ENCODE data around the gene KLC1.
"Not testable (repeated sequence)": the region's sequence is repeated elsewhere in the genome, so short reads cannot be mapped to it uniquely, and the experiment has no call there.

The KLC1 gene

DNA sequence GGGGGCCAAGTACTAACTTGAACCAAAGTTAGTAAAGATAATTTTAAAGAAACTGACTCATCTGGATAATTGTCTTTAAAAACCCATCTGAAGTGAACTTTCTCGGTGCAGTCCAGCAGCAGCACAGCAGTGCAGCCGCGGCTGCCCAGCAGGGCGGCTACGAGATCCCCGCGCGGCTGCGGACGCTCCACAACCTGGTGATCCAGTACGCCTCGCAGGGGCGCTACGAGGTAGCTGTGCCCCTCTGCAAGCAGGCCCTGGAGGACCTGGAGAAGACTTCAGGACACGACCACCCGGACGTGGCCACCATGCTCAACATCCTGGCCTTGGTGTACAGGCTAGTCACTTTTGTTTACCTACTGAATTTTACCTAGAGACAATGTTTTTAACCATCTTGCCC, 33.6 kb downstream of the KLC1 start:
- DNase-seq = no peak

DNA sequence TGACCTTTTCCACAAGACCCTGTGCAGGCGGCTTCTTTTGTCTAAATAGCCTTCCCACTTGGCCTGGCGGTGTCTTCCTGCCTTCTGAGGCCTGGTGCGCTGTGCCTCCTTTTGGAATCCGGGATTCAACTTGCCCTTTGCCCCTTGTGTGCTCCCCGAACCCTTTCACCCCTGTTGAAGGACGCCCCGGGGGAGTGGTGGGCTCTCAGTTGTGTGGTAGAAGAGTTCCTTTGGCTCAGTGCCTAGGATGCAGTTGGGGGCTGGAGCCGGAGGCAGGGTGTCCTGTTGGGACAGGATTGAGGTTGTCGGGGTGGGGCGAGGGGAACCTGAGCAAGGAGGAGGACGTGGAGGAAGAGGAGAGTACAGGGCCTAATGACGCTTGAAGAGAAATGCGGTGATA, 34.5 kb downstream of the KLC1 start:
- DNase-seq = no peak

DNA sequence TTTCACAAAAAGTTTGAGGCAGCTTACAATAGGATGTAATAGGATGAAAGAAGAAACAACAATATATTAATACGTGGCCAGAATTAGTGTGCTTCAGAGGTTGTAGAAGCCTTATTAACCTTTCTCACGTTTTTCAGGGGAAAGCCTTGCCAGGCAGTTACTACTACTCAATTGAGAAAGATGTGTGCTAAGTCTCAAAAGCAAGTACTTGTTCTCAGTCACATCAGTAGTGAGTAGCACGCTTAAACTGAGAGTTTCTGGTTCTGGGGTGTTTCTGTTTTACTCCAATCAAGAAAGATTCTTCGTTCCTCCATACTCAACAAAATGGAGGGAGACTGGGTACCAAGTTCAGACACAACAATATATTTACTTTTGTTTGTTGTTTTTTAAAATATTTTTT, 38.7 kb downstream of the KLC1 start:
- DNase-seq = no peak

DNA sequence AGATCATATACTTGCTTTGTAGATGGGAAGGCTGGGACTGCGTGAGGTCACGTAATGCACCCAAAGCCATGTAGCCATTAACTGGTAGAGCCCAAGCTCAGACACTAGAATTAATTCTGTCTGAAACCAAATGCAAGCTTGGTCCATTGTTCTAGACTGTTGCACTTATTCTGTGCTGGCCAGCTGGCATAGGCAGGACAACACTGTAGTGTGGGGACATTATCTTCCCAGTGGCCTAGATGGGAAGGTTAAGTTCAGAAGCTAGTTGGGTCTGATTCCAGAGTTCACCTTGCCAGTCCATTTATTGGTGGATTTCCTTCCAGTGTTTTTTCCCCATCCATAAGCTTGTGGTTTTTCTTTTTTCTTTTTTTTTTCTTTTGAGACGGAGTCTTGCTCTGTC, 39.1 kb downstream of the KLC1 start:
- no peak for DNase-seq

DNA sequence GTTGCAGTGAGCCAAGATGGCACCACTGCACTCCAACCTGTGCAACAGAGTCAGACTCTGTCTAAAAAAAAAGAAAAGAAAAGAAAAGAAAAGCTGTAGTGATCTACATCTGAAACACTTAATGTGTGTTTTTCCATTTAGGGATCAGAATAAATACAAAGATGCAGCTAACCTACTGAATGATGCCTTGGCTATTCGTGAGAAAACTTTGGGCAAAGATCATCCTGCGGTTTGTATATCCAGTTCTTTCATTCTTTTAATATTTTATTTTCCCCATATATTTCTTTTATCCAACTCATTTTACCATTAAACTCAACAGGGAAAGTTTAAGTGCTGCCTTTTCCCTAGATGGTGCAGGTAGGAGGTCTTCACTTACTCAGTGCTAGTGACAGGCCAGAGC, 40.4 kb downstream of the KLC1 start:
- no peak for DNase-seq

DNA sequence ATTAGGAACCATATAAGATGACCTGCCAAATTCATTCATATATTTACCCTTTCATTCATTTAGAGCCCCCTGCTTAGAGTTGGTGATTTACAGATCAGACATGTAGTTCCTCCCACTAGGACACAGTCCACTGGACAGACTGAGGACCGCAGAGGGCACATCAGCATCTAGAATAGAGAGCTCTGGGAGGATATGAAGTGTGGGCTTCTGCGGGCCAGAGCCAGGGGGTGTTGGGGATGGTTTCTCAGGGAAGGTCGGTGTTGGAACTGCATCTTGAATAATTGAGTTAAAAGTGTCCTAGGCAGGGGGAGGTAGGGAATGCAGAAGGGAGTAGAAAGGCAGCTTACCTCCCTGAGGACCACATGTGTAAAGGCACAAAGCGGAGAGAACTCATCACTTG, 42.9 kb downstream of the KLC1 start:
- no peak for DNase-seq

DNA sequence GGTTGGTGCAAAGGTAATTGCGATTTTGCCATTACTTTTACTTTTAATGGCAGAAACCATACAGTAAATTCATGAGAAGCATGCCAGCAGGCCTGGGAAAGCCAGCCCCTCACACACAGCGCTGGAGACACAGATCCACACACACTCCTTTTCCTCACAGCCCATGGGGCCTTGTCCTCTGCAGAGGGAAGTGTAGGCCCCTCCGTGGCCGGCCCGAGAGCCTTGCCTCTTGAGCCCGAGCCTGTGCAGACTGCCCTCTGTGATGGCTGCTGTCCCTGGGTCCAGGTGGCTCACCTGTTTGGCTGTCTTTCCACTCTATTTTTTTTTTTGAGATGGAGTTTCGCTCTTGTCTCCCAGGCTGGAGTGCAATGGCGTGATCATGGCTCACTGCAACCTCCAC, 46.9 kb downstream of the KLC1 start:
- DNase-seq = no peak

DNA sequence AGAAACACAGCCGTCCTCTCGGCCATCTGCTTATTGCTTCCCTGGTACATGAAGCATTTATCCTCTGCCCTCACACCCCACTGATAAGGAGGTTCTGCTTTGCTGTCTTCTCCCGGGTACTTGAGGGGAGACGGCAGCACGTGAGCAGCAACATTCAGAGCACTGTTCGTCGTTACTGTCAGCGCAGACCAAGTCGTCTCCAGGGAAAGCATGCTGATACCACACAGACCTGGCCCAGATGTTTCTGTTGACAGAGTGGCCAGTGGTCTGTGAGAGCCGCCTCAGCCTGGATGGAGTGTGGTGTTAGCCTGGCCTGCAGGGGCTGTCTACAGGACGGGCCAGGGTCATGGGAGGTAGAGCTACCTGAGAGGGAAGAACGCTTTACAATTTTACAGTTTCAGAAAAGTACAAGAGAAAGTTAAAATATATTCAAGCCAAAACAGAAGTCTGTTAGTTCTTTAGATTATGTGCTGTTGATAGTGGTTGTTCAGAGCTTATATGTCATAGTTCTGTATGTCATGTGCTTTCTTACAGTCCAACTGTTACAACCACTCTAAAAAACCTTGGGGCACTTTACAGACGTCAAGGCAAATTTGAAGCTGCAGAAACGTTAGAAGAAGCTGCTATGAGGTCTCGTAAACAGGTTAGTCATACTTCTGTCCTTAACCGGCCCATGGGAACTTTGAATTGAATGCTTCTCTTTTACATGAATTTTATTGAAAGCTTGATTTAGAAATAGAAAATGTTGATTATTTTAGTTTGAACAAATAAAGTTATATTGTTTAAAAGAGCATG, 48.1 kb downstream of the KLC1 start:
- DNase-seq = no peak

DNA sequence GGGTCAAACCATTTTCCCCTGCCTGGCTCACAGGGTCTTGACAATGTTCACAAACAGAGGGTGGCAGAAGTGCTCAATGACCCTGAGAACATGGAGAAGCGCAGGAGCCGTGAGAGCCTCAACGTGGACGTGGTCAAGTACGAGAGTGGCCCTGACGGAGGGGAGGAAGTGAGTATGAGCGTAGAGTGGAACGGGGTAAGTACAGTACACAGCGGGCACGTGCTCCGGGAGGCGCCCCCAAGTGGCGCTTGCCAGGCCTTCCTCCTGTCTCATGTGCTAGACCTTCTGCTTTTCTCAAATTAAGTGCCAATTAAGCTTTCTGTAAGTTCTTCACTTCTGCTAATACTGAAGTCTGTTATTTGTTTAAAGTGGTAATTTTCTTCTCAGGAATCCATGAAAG, 50.3 kb downstream of the KLC1 start:
- DNase-seq = peak; percentile 81

DNA sequence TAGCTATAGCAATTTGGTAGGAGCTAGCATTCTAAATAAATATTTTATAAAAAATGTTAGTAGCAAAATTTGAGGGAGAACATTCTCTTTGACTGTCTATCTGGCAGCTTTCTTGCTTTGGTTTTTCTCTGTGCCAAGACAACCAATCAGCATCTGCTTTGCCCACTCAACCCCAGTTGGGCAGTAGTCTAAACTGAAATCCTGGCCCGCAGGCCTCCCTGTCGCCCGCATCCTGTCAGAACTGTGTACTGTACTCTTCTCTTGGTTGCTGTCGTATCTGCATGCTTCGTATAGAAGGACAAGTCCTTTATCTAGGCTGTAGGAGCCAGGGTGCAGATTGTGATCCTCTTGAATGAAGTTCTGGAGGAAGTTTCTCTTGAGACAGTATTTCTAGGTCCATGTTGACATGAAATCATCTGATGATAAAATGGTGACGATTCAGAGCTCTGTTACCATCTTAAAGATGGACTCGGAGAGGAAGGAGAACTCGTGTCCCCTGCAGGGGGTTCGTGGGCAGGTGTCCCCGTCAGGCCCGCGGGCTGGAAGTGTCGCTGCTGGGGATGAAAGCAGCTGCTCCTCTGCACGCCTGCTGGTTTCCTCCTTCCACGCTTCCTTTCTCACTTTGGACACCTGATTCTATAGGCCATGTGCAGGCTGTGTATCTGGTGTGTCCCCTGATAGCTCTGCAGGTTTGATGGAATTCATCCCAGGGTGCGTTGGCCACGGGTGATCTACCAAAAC, 51.6 kb downstream of the KLC1 start:
- no peak for DNase-seq

DNA sequence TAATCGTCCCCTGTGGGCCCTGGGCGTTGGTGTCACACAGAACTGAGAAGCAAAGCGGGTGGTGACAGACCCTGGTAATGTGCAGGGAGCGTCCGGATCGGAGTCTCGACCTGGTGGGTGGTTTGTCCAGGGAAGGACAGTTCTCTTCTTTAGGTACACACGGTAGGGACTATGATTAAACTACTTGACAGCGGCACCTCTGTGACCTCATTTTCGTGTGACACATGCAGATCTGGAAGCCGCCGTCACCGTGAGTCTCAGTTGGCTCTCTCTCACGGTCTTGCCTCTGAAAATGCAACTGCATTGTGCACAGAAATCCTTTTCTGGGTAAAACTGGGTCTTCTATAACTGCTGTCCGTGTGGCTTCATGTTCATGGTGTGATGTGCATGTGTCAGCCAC, 54.1 kb downstream of the KLC1 start:
- DNase-seq = no peak

DNA sequence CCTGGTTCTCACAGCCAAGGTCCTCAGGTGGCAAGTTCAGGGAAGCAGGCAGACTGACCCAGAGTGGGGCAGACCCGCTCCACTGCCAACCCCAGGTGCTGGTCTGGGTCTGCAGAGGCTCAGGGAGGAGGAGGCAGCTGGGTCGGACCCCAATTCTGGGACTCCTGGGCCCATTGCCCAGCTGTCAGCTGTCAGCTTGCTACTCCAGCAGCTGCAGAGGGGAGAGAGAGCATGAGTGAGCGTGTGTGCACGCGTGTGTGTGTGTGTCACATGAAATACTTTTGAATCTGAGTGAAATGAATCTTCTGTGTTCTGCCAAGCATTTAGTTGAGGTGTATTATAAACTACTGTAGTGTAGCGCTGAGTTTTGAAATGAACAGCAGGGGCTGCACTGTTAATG, 55.5 kb downstream of the KLC1 start:
- no peak for DNase-seq

DNA sequence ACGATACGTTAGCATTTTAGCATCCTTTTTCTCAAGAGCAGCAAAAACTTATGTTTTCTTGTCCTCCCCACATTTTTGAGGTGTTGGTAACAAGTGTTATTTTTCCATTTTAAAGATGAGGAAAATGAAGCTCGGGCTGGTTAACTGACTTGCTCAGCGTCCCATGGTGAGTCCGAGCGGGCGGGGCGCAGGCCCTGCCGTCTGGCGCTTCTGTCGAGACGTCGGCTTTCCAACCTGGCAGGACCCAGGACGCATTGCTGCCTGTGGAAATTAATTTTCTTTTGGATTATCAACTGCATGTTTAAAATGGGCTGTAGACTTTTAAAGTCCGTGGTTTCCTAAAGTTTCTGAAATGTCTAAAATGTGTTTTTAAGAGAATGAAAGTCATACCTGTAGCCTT, 55.9 kb downstream of the KLC1 start:
- no peak for DNase-seq

DNA sequence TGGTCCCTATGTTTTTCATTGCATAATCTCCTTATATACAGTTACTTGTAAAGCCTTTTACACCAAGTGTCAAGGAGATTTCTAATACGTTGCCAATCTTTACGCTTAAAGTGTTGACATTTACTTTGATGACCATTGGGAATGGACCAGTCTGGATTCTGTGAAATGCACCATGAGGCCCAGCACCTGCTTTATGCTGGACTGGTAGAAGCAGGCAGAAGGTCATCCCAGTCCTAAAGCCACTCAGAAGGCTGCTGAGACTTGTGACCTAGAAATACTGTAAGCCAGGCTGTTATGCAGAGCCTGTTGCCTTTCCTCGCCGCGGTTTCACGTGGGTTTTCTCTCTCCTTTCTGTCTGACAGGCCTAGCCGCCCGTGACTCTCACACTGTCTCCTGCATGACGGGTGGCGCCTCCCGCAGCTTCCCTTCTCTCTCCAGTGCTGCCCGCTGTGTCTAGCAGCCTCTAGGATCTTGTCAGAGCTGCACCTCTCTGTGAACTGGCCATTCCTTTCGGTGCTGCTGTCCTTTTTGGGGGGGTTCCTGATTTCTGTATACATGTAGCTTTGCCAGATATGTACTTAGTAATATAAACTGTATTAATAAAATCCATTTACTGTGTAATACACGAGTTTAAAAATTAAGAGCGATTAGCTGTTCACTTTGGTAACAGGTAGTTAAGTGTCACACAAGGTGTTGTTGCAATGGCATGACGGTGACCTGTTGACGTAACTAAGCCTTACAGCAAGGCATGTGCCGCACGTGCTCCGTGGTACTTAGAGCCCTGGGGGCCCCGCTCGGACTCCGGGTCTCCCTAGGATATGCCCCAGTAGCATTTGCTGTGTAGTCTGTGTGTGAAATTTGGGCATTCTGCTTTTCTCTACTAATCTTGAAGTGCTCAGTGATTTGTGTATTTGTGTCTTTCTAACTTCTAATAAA, 56.5 kb downstream of the KLC1 start:
- DNase-seq = no peak

DNA sequence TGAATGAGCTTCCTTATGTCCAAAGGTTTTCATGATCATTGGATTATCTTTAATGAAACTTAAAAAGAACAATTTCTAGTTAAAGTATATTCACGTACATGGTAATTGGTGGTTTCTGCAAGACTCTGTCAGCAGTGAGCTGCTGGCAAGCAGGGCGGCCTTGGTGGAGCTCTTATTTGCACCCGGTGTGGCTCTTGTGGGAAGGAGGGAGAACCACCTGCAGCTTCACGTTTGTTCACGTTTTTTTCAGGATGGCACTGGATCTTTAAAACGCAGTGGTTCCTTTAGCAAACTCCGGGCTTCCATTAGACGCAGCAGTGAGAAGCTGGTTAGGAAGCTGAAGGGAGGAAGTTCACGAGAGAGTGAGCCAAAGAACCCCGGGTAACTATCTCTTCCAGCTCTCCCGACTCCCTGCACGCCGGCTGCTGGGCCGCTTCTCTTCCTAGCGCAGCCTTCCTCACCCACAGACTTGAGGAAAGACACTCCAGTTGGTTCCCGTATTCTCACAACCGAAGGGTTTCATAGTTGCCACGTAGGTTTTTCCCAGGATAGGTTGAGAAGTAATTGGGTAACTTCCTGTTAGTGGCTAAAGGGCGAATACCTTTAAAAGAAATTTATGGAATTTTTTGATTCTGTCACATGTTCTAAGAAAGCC, 57.9 kb downstream of the KLC1 start:
- DNase-seq = no peak

DNA sequence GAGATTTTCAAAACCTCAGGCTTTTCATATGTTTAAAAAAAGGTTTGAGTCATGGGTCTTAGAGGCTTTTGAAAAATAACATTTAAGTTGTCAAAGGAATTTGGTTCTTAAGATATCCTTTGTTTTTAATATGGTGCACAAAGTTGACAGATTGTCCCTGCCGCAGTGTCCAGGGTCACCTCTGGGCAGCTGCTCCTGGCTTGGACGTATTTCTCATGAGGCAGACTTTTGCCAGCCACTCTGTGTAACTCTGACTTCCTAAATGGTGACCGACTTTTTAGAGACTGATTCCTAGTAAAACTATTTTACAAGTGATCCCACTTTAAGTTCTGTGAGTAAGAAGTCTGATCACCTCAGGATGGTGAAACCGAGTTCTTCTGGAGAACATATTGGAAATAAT, 58.7 kb downstream of the KLC1 start:
- DNase-seq = no peak

DNA sequence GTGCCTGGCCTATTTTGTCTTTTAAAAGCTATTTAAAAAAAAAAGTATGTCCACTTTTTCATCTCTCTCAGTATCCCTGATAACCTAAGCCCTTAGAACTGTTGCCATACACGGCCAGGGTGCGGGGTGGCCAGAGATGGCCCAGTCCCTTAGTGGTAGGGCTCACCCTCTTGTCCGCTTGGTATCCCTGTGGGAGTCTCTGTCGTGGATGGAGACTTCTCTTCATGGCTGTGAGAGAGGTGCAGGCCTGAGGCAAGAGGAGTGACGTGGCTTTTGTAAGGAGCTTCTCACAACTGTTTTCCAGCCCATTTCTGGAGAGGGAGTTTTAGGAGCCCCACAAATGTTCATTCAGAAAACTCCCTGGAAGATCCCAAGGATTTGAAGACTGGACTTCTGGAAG, 59.4 kb downstream of the KLC1 start:
- DNase-seq = no peak

DNA sequence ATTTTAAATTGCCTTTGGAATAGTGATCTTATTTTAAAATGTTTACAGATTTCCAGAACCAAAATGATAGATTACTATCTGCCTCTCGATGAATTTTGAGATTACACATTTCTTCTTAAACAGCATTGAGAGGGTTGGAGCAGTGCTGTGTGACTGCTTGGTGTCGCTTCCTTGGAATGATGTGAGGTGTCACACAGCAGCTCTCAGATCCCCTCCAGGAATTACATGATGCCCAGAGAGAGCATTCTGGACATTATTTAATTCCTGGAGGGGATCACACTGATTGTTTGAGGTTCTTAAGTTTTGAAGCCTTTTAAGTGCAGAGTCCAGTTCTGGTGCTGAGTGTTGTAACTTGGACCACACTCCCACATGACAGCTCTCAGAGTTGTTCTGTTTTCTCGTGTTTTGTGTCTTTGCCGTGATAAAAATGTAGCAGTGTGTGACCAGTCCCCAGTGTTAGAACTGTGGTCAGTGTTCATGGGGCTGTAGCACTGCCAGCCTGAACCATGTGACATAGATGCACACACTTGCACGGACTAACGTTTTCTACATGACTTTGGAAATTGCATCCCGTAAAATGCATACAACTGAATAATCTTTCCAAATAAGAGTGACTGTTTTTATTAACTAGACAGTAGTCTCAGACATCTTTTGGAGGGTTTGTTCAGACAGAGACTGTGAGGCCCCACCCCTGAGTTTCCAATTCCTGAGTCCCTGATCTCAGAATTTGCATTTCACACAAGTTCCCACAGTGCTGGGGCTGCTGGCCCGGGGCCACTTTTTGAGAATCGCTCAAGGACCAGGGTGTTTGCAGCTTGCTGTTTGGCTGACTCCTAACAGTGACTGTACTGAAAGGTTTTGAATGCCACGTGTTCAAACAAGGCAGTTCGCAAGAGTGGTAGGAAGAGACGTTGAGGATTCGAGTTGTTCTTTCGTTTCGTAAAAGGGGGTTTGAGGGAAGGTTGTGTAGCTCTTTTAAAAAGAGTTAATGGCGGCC, 60.2 kb downstream of the KLC1 start:
- no peak for DNase-seq

DNA sequence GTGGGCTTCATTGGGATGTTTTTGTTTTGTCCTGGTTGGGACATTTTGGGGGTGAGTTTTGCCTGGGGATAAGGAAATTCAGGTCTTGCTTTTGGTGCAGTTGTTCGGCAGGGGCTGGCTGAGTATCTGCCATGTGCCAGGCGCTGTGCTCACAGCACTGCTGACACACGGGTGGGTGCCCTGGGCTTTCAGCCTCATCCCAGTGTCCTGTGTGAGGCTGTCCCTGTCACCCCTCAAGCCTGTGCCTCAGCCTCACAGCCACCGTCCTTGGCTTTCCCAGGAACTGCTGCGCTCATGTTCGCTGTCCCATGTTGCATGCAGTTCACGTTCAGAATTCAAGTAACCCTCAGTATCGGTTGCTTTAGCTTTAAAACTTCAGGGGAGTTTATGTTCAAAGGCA, 61.3 kb downstream of the KLC1 start:
- no peak for DNase-seq

DNA sequence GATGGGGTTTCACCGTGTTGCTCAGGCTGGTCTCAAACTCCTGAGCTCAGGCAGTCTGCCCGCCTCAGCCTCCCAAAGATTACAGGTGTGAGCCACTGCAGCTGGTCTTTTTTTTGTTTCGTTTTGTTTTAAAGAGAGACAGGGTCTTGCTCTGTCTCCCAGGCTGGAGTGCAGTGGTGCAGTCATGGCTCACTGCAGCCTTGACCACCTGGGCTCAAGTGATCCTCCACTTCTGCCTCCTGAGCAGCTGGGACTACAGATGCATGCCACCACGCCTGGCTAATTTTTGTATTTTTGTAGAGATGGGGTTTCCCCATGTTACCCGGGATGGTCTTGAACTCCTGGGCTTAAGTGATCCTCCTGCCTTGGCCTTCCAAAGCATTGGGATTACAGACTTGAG, 62.6 kb downstream of the KLC1 start:
- DNase-seq = not testable (repeated sequence)

DNA sequence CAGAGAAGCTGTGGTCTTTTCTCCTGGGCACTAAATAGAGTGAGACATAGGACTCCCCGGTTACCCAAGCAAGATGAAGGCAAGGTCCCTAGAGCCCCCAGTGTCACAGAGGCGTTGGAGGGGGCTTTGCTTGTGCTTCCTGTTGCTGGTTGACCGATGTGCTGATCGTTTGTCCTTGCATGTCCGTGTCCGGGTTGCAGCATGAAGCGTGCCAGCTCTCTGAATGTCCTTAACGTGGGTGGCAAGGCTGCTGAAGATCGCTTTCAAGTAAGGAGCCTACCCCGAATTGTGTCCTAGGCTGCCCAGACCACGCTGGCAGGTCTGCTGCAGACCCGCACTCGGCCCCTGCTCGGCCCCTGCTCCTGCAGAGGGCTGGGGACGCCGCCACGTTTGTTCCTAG, 63.1 kb downstream of the KLC1 start:
- DNase-seq = no peak

DNA sequence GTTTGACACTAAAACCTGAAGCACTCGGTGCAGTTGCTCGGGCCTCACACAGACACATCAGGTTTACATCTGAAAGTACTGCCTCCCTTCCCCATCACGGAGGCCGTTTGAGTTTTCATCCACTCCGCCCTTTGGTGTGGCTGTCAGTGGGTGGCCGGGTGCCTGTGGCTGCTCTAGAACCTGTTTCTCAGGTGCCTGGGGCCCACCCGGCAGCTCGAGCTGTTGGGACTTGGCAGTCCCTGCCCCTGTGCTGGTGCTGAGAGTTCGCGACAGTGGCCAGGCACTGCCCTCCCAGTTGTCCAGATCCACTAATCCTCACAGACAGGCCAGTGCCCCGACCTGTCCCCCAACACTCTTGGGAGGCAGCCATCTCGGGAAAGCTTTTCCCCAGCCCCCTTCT, 63.9 kb downstream of the KLC1 start:
- DNase-seq = no peak
